GM12878 (cell line): Measurements from ENCODE around the gene NSD2. TPM values are rescaled to one million over a fixed set of nuclear protein-coding genes. Genes with fewer than 3 reads are reported as not detected.
A peak's percentile ranks its signal among the peaks of the same experiment; 100 is the strongest.

ENCODE experiments used
- ASH2L ChIP-seq: fragments of 300-600, 200-600 bp; sonication (generic); IDR thresholded peaks from 2 replicates; pipeline ENCODE4 v1.6.1; 2017; ENCODE audit warnings: low read depth, mild to moderate bottlenecking, borderline replicate concordance
- BCL11A ChIP-seq: IDR thresholded peaks from 2 replicates; pipeline ENCODE4 v1.6.1; 2011; ENCODE audit warnings: low read depth, low read length
- BHLHE40 ChIP-seq, 2 experiments: fragments of 450-650 bp in 1 of 2; IDR thresholded peaks; 2 replicates each; pipeline ENCODE4 v1.6.1; 2011 to 2017; ENCODE audit warnings: low read depth in 2 of 2, borderline replicate concordance in 1 of 2, improper control_type of control experiment in 1 of 2, low read length in 1 of 2, mild to moderate bottlenecking in 1 of 2
- CEBPB ChIP-seq, 2 experiments: fragments of 150-350 bp in 1 of 2; IDR thresholded peaks; 2 replicates each; pipeline ENCODE4 v1.6.1; 2012 to 2014; ENCODE audit warnings: low read depth in 2 of 2, low read length in 2 of 2, borderline replicate concordance in 1 of 2, inconsistent platforms in 1 of 2
- DPF2 ChIP-seq: fragments of 450-650 bp; IDR thresholded peaks from 2 replicates; pipeline ENCODE4 v1.6.1; 2017; ENCODE audit warnings: mild to moderate bottlenecking
- ESRRA ChIP-seq: IDR thresholded peaks from 2 replicates; pipeline ENCODE4 v1.6.1; 2012; ENCODE audit warnings: mild to moderate bottlenecking, low read length, improper control_type of control experiment
- FOS ChIP-seq: IDR thresholded peaks from 3 replicates; pipeline ENCODE4 v1.6.1; 2011; ENCODE audit warnings: borderline replicate concordance; ENCODE audit not compliant: insufficient read length; ENCODE audit errors: extremely low read depth
- MEF2A ChIP-seq: IDR thresholded peaks from 2 replicates; pipeline ENCODE4 v1.6.1; 2011; ENCODE audit warnings: low read depth, mild to moderate bottlenecking, low read length, moderate library complexity; ENCODE audit not compliant: insufficient read depth
- MYB ChIP-seq: fragments of 150-350 bp; IDR thresholded peaks from 2 replicates; pipeline ENCODE4 v1.6.1; 2014; ENCODE audit warnings: mild to moderate bottlenecking, low read depth, low read length, borderline replicate concordance
- NFXL1 ChIP-seq: fragments of 450-650 bp; IDR thresholded peaks from 2 replicates; pipeline ENCODE4 v1.6.1; 2017; ENCODE audit warnings: antibody characterized with exemption, mild to moderate bottlenecking, borderline replicate concordance
- NR2C1 ChIP-seq: fragments of 450-650 bp; IDR thresholded peaks from 2 replicates; pipeline ENCODE4 v1.6.1; 2017; ENCODE audit warnings: antibody characterized with exemption, mild to moderate bottlenecking, moderate library complexity
- PAX5 ChIP-seq: IDR thresholded peaks from 2 replicates; pipeline ENCODE4 v1.6.1; 2011; ENCODE audit warnings: low read depth, low read length, borderline replicate concordance
- SMAD5 ChIP-seq: IDR thresholded peaks from 2 replicates; pipeline ENCODE4 v1.6.1; 2016; ENCODE audit warnings: antibody characterized with exemption, low read depth
- YY1 ChIP-seq: IDR thresholded peaks from 2 replicates; pipeline ENCODE4 v1.6.1; 2011; ENCODE audit warnings: low read depth, mild to moderate bottlenecking, low read length
- ZBED1 ChIP-seq: IDR thresholded peaks from 2 replicates; pipeline ENCODE4 v1.6.1; 2016; ENCODE audit warnings: borderline replicate concordance
- polyA plus RNA-seq, 11 experiments: library from polyadenylated mRNA; depleted of rRNA in 4 of 11; unstranded in 6 of 11; stranded (reverse) in 5 of 11; fragments of >200 nt; fragmentation: Nextera tagmentation in 4 of 11; fragmentation: Illumina TruSeq in 1 of 11; extraction: Ambion mirVana in 4 of 11; extraction: Trizol in 1 of 11; gene quantifications; 1 replicate in 1 of 11; 2 replicates in 10 of 11; pipeline versions ENCODE4 v1.2.1 to v1.2.3, GENCODE V29; 2011 to 2016; ENCODE audit warnings: inconsistent platforms in 2 of 11, missing spikeins in 2 of 11, low read depth in 1 of 11
- total RNA-seq, 4 experiments: library from RNA; depleted of rRNA in 3 of 4; stranded (reverse); fragments of >200 nt in 3 of 4; fragmentation: Illumina TruSeq in 1 of 4; extraction: Trizol in 1 of 4; gene quantifications; 2 replicates each; pipeline versions ENCODE4 v1.2.1 to v1.2.3, GENCODE V29; 2013 to 2021
- TF ChIP-seq, protein P1 (sequence below): IDR thresholded peaks from 2 replicates; pipeline ENCODE4 v1.6.1; 2012; ENCODE audit warnings: mild to moderate bottlenecking, low read depth, low read length
- TF ChIP-seq, protein P2 (sequence below): IDR thresholded peaks from 2 replicates; pipeline ENCODE4 v1.6.1; 2012; ENCODE audit warnings: low read depth, low read length, improper control_type of control experiment
- TF ChIP-seq, protein P3 (sequence below): IDR thresholded peaks from 2 replicates; pipeline ENCODE4 v1.6.1; 2012; ENCODE audit warnings: low read depth, low read length, improper control_type of control experiment

The NSD2 gene
- total and polyA plus RNA-seq, 10 of the 15 experiments (the other 5 are each of a cell fraction or from before 2014, with no cell fraction given) = 8.6 to 139 (median 67.2) TPM

DNA sequence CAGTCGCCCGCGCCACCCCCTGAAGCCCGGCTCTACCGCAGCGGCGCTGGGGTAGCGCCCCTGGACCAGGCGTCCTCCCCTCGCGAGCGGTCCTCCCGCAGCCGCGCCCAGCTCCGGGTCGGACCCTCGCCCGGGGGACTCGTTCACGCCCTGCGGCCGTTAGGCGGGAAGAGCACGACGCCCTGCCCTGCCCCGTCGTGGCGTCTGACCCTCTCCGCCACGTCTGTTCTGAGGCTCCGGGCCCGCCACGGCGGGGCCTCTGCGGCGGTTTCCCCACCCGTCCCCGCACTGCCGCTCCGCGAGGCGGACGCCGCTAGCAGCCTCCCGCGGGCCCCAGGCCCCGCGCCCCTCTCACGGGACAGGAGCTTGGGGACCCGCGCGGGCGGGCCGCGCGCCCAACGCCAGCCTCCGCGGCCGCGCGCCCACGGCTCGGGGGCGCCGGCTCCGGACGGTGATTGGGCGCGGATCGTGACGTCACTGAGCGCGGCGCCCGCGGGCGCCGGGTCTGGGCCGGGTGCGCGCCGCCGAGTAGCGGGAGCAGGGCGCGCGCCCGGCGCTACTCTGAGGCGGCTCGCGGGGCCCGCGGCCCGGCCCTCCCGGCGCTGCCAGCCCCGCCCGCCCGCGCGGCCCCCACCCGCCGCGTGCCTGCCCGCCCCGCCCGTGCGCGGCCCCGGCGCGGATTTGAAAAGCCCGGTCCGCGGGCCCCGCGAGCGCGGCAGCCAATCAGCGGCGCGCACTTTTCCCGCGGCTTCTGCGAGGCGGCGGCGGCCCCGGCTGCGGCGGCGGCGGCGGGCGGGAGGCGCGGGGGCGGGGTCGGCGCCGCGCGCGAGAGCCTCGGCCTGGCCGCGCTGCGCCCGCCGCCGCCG, at the start of gene NSD2 (continued):
- TF ChIP-seq, protein P1, sequence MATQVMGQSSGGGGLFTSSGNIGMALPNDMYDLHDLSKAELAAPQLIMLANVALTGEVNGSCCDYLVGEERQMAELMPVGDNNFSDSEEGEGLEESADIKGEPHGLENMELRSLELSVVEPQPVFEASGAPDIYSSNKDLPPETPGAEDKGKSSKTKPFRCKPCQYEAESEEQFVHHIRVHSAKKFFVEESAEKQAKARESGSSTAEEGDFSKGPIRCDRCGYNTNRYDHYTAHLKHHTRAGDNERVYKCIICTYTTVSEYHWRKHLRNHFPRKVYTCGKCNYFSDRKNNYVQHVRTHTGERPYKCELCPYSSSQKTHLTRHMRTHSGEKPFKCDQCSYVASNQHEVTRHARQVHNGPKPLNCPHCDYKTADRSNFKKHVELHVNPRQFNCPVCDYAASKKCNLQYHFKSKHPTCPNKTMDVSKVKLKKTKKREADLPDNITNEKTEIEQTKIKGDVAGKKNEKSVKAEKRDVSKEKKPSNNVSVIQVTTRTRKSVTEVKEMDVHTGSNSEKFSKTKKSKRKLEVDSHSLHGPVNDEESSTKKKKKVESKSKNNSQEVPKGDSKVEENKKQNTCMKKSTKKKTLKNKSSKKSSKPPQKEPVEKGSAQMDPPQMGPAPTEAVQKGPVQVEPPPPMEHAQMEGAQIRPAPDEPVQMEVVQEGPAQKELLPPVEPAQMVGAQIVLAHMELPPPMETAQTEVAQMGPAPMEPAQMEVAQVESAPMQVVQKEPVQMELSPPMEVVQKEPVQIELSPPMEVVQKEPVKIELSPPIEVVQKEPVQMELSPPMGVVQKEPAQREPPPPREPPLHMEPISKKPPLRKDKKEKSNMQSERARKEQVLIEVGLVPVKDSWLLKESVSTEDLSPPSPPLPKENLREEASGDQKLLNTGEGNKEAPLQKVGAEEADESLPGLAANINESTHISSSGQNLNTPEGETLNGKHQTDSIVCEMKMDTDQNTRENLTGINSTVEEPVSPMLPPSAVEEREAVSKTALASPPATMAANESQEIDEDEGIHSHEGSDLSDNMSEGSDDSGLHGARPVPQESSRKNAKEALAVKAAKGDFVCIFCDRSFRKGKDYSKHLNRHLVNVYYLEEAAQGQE = no peak
- TF ChIP-seq BCL11A = no peak
- TF ChIP-seq MYB = no peak
- TF ChIP-seq, protein P2, sequence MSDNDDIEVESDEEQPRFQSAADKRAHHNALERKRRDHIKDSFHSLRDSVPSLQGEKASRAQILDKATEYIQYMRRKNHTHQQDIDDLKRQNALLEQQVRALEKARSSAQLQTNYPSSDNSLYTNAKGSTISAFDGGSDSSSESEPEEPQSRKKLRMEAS = peak; percentile 58; the same call in 1 of the 2 replicates
- TF ChIP-seq ESRRA = no peak
- TF ChIP-seq YY1 = peak; percentile 3; the same call in 1 of the 2 replicates
- no peak for TF ChIP-seq ZBED1
- TF ChIP-seq SMAD5 = peak; percentile 89; the same call in 1 of the 2 replicates
- TF ChIP-seq ASH2L = 0 out of 2 replicates have a peak, but pooled peaks have one; percentile 40
- peak in 1 of 2 experiments; percentile 85; a peak in 3 of 4 replicates for TF ChIP-seq BHLHE40 (IDR thresholded peaks at IDR 0.05; ENCODE audit: borderline replicate concordance in 1 of 2, low read depth in 2 of 2, low read length in 1 of 2)
- peak; percentile 31; the same call in 1 of the 2 replicates for TF ChIP-seq NR2C1
- no peak for TF ChIP-seq MEF2A
- no peak for TF ChIP-seq CEBPB (IDR thresholded peaks at IDR 0.05; ENCODE audit: borderline replicate concordance in 1 of 2, low read depth in 2 of 2, low read length in 2 of 2)
- no peak for TF ChIP-seq FOS
- TF ChIP-seq DPF2 = peak; percentile 90
- peak; percentile 10; the same call in 1 of the 2 replicates for TF ChIP-seq PAX5
- no peak for TF ChIP-seq NFXL1
- TF ChIP-seq, protein P3, sequence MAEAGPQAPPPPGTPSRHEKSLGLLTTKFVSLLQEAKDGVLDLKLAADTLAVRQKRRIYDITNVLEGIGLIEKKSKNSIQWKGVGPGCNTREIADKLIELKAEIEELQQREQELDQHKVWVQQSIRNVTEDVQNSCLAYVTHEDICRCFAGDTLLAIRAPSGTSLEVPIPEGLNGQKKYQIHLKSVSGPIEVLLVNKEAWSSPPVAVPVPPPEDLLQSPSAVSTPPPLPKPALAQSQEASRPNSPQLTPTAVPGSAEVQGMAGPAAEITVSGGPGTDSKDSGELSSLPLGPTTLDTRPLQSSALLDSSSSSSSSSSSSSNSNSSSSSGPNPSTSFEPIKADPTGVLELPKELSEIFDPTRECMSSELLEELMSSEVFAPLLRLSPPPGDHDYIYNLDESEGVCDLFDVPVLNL = peak; percentile 88
